Transverse colon (tissue), 4 donors: ENCODE results near the gene TC2N. TPM values are rescaled to one million over a fixed set of nuclear protein-coding genes. Genes with fewer than 3 reads are reported as not detected.

Experiments
- DNase-seq: peaks from one replicate; pipeline ENCODE4 v3.0.0-alpha.2; 2019
- H3K27ac ChIP-seq, 4 donors: fragments of 200-600 bp; sonication (generic); 2 replicates each; pipeline ENCODE4 v1.5.1; 2016 to 2018; ENCODE audit warnings: inconsistent platforms in 4 of 4
- H3K27me3 ChIP-seq: fragments of 200-600 bp; sonication (generic); 2 replicates; pipeline ENCODE4 v1.5.1; 2017; ENCODE audit warnings: inconsistent platforms
- H3K36me3 ChIP-seq, 4 donors: fragments of 200-600 bp; sonication (generic); 2 replicates each; pipeline ENCODE4 v1.5.1; 2017 to 2019; ENCODE audit warnings: inconsistent platforms in 4 of 4
- H3K4me1 ChIP-seq, 4 donors: fragments of 200-600 bp; sonication (generic); 2 replicates each; pipeline ENCODE4 v1.5.1; 2017 to 2020; ENCODE audit warnings: inconsistent platforms in 4 of 4
- H3K4me3 ChIP-seq, 4 donors: fragments of 200-600 bp; sonication (generic); 1 replicate in 1 of 4; 2 replicates in 3 of 4; pipeline versions ENCODE4 v1.5.1 to v1.6.1; 2017 to 2019; ENCODE audit warnings: inconsistent platforms in 4 of 4
- H3K9me3 ChIP-seq, 2 donors: fragments of 200-600 bp; sonication (generic); 2 replicates each; pipeline ENCODE4 v1.5.1; 2017 to 2019; ENCODE audit warnings: inconsistent platforms in 2 of 2
- EP300 ChIP-seq: sonication (generic); formaldehyde crosslinking; IDR thresholded peaks from one replicate; pipeline ENCODE4 v1.6.1; 2017; ENCODE audit warnings: antibody characterized with exemption, low read depth
- POLR2A ChIP-seq: fragments of 450-650 bp; IDR thresholded peaks from one replicate; pipeline ENCODE4 v1.6.1; 2016; ENCODE audit warnings: antibody characterized with exemption, mild to moderate bottlenecking, moderate library complexity
- POLR2AphosphoS5 ChIP-seq, 3 donors: sonication (generic); formaldehyde crosslinking; IDR thresholded peaks; one replicate each; pipeline ENCODE4 v1.6.1; 2016; ENCODE audit warnings: antibody characterized with exemption in 3 of 3
- WGBS, 2 donors: methylation state at CpG; one replicate each; pipeline ENCODE4 v1.1.5; 2018; ENCODE audit warnings: low coverage in 1 of 2; 5-methylcytosine and 5-hydroxymethylcytosine counted together
- in situ Hi-C, 4 donors: fragments of 200-750 bp; cut with MboI; loops; one replicate each; pipeline versions ENCODE4 v1.15.0 to v1.15.1; 2017; ENCODE audit warnings: low sequenced_read_pairs in 3 of 4, low pct_ligation_motif_present in 1 of 4, low pct_unique_long_range_greater_than_20kb in 1 of 4
- intact Hi-C: fragments of 100-400 bp; cut with DNase I; formaldehyde crosslinking; loops from one replicate; pipeline ENCODE4 v1.15.1; 2023; ENCODE audit warnings: low total_unique reads
- total RNA-seq, 4 donors: library from RNA; depleted of rRNA; stranded (reverse); fragments of >200 nt; gene quantifications; one replicate each; pipeline ENCODE4 v1.1.0, GENCODE V29; 2016
- TF ChIP-seq, protein P1 (sequence below), 5 experiments: fragments of 200-600 bp in 3 of 5; fragments of 450-650 bp in 2 of 5; sonication (generic) in 3 of 5; IDR thresholded peaks; 1 replicate in 2 of 5; 2 replicates in 3 of 5; pipeline ENCODE4 v1.5.1; 2016 to 2017; ENCODE audit warnings: antibody characterized with exemption in 5 of 5, inconsistent platforms in 3 of 5, mild to moderate bottlenecking in 2 of 5, moderate library complexity in 1 of 5

TC2N gene
- total RNA-seq, 4 donors from 2014 or later = 36.0 to 85.4 (median 53.7) TPM

DNA sequence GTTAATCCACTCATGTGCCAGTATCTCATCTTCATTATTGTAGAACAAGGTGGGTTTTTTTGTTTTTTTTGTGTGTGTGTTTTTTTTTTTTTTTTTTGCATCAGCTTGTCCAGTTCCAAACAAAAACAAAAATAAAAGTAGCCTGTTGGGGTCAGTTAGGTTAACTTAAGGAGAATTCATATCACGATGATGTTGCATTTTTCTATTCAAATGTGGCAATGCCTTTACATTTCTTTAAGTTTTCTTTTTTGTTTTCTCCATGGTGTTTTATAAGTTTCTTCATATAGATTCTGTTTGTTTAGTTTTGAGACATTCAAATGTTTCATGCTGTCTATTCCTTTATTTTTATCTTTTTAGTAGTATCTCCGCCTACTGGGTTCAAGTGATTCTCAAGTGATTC lies 119.3 kb downstream of the TC2N start:
- H3K27ac ChIP-seq = no peak overlapping the region
- peaks cover 4% of the 10 kb centered on the region for H3K27me3 ChIP-seq
- H3K4me1 ChIP-seq = peaks cover 0 to 32% (median 10%) of the 10 kb centered on the region in 4 donors
- H3K9me3 ChIP-seq = no peaks in the 10 kb centered on the region
- TF ChIP-seq EP300 (no peak), POLR2A (no peak), POLR2AphosphoS5 (IDR thresholded peaks at IDR 0.05) (no peak)
- TF ChIP-seq, protein P1, sequence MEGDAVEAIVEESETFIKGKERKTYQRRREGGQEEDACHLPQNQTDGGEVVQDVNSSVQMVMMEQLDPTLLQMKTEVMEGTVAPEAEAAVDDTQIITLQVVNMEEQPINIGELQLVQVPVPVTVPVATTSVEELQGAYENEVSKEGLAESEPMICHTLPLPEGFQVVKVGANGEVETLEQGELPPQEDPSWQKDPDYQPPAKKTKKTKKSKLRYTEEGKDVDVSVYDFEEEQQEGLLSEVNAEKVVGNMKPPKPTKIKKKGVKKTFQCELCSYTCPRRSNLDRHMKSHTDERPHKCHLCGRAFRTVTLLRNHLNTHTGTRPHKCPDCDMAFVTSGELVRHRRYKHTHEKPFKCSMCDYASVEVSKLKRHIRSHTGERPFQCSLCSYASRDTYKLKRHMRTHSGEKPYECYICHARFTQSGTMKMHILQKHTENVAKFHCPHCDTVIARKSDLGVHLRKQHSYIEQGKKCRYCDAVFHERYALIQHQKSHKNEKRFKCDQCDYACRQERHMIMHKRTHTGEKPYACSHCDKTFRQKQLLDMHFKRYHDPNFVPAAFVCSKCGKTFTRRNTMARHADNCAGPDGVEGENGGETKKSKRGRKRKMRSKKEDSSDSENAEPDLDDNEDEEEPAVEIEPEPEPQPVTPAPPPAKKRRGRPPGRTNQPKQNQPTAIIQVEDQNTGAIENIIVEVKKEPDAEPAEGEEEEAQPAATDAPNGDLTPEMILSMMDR (IDR thresholded peaks at IDR 0.05) = no peak
- in situ Hi-C loops = no loop called here
- intact Hi-C loops = no loop called here
- no peak for DNase-seq
- no peaks in the 10 kb centered on the region for H3K36me3 ChIP-seq
- H3K4me3 ChIP-seq = no peak overlapping the region
- 99 to 100% methylated on average over 2 of the region's 2 CpGs for WGBS, 2 donors

DNA sequence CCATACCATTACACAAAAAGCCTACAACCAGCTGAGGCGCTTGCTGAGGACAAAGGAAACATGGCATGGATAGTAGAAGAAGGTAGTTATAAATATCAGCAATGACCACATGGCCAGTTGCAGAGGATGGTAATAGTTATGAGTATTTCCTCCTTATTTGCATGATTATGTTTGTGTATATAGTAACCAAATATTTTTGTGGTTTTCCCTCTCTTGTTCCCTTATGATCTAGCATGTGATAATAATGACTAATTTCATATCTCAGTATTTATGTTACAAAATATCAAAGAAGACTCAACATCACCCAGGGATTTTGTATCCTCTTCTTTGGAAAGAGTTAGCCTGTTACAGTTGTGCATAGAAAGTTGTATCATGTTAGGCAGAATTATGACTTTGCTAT lies 122.0 kb downstream of the TC2N start:
- no peak for TF ChIP-seq POLR2AphosphoS5 (IDR thresholded peaks at IDR 0.05)
- no peak for TF ChIP-seq POLR2A
- no peak for TF ChIP-seq EP300
- TF ChIP-seq, protein P1 (IDR thresholded peaks at IDR 0.05) = no peak
- peak overlapping the region in 3 of 4 donors; percentile 42 to 78 (median 67) for H3K27ac ChIP-seq
- H3K9me3 ChIP-seq = no peaks in the 10 kb centered on the region
- H3K27me3 ChIP-seq = peaks cover 4% of the 10 kb centered on the region
- peaks cover 0 to 17% (median 9%) of the 10 kb centered on the region in 4 donors for H3K4me1 ChIP-seq
- no peak for DNase-seq
- H3K36me3 ChIP-seq = no peaks in the 10 kb centered on the region
- intact Hi-C loops (no loop called here), in situ Hi-C loops (no loop called here)
- WGBS, 2 donors = 89 to 100% methylated on average over 1 of the region's 1 CpG
- H3K4me3 ChIP-seq = no peak overlapping the region

DNA sequence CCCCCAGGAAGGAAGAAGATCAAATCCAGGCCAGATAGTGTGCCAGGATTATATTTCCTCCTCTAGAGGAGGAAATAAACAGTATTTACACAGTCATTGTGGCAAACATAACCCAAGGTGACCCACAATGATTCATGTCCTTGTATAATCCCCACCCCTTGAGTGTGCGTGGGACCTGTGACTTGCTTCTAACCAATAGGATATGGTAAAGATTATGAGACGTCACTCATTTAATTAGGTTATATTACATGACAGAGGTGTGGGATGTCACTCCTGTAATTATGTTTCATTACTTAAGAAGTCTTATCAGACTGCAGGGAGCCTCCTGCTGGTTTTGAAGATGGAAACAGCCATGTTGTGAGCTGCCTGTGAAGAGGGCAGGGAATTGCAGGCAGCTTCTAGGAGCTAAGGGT lies 123.3 kb downstream of the TC2N start:
- Histone ChIP-seq H3K4me1 (peaks cover 0 to 11% (median 8%) of the 10 kb centered on the region in 4 donors), H3K9me3 (no peaks in the 10 kb centered on the region), H3K4me3 (no peak overlapping the region), H3K27ac (peak overlapping the region; percentile 42 to 78 (median 58)), H3K27me3 (peaks cover 4% of the 10 kb centered on the region), H3K36me3 (no peaks in the 10 kb centered on the region)
- DNase-seq = peak; percentile 64
- intact Hi-C loops (no loop called here), in situ Hi-C loops (no loop called here)
- TF ChIP-seq POLR2AphosphoS5 (IDR thresholded peaks at IDR 0.05) = peak in 2 of 3 donors; percentile 69 to 75
- TF ChIP-seq, protein P1 (IDR thresholded peaks at IDR 0.05) = peak in 3 of 5 experiments; percentile 10 to 43 (median 16)
- TF ChIP-seq POLR2A = peak; percentile 64
- TF ChIP-seq EP300 = no peak
- WGBS, 2 donors = 62 to 80% methylated on average over 1 to 2 of the region's 2 CpGs

DNA sequence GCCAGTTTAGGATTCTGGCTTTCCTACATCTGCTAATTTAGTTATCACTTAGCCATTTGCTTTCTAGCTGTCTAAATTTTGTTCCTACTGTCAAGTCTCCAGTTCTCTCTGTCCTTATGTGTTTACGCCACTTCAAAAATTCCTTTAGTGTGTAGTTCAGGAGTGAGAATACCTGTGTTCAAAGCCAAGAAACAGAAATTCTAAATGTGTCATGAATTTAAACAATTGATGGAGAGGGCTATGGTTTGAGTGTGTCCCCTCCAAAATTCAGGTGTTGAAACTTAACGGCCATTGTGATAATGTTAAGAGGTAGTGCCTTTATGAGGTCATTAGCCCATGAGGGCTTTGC lies 124.1 kb downstream of the TC2N start:
- TF ChIP-seq POLR2A (no peak), POLR2AphosphoS5 (IDR thresholded peaks at IDR 0.05) (no peak), EP300 (no peak)
- TF ChIP-seq, protein P1 (IDR thresholded peaks at IDR 0.05) = no peak
- WGBS, 2 donors = 92 to 100% methylated on average over 1 to 2 of the region's 2 CpGs
- DNase-seq = no peak
- Histone ChIP-seq H3K27me3 (peaks cover 2% of the 10 kb centered on the region), H3K36me3 (no peaks in the 10 kb centered on the region), H3K4me3 (no peak overlapping the region), H3K27ac (peak overlapping the region in 3 of 4 donors; percentile 43 to 58 (median 48)), H3K4me1 (peaks cover 0 to 11% (median 8%) of the 10 kb centered on the region in 4 donors), H3K9me3 (no peaks in the 10 kb centered on the region)
- intact Hi-C loops (no loop called here), in situ Hi-C loops (no loop called here)
